NOMO-1 treated with dmso at 0.1 percent for 144 hours (cell line): Measurements from ENCODE around the gene HECTD3.
"Not testable (repeated sequence)": the region's sequence is repeated elsewhere in the genome, so short reads cannot be mapped to it uniquely, and the experiment has no call there.

ENCODE experiments used
- DNase-seq: peaks from one replicate; lab custom pipeline; 2025; ENCODE audit not compliant: unreplicated experiment; lab: John Stamatoyannopoulos, UW

The HECTD3 gene

GRCh38 chr1:45014321-45015028, 3.4 kb upstream of the HECTD3 start:
- peak; percentile 21 for DNase-seq

- DNase-seq, result no peak
Measured at GRCh38 chr1:45013551-45014209, 2.6 kb upstream of the HECTD3 start.

GRCh38 chr1:45012639-45013278, 1.6 kb upstream of the HECTD3 start:
- no peak for DNase-seq

- peak; percentile 91 for DNase-seq
Measured at GRCh38 chr1:45011837-45012638, 914 bp upstream of the HECTD3 start, which contains the start of gene UROD. Gene UROD, plus strand, starts transcription at chr1:45012254. Its CDS starts 12 bp downstream, at chr1:45012266.

GRCh38 chr1:45009956-45010854, 919 bp downstream of the HECTD3 start:
- no peak for DNase-seq

GRCh38 chr1:45009296-45009865, 1.7 kb downstream of the HECTD3 start:
- DNase-seq, result no peak

GRCh38 chr1:45008516-45008915, 2.6 kb downstream of the HECTD3 start:
- no peak for DNase-seq

GRCh38 chr1:45008076-45008475, 3.0 kb downstream of the HECTD3 start:
- DNase-seq, result no peak

- no peak for DNase-seq
Measured at GRCh38 chr1:45007311-45007710, 3.8 kb downstream of the HECTD3 start.

- no peak for DNase-seq
Measured at GRCh38 chr1:45005761-45006160, 5.4 kb downstream of the HECTD3 start.

GRCh38 chr1:45004281-45004920, 6.7 kb downstream of the HECTD3 start:
- no peak for DNase-seq

- DNase-seq, result no peak
Measured at GRCh38 chr1:45003741-45004140, 7.4 kb downstream of the HECTD3 start.

- no peak for DNase-seq
Measured at GRCh38 chr1:45002650-45003645, 8.2 kb downstream of the HECTD3 start.

GRCh38 chr1:45001576-45001975, 9.5 kb downstream of the HECTD3 start:
- DNase-seq, result not testable (repeated sequence)

- DNase-seq, result no peak
Measured at GRCh38 chr1:45001011-45001481, 10.1 kb downstream of the HECTD3 start.

GRCh38 chr1:44999232-44999631, 11.9 kb downstream of the HECTD3 start:
- DNase-seq, result no peak

- DNase-seq, result no peak
Measured at GRCh38 chr1:44995467-44996238, 15.5 kb downstream of the HECTD3 start.
